ENCODE results near the gene TMPRSS9. TPM values are rescaled to one million over a fixed set of nuclear protein-coding genes. Genes with fewer than 3 reads are reported as not detected.

TMPRSS9 gene
- polyA plus RNA-seq, 1 experiment, result not detected

GRCh38 chr19:2325281-2326046 is 34.6 kb upstream of the TMPRSS9 start:
- CTCF ChIA-PET, result interaction anchor here (0.6 to 3.7 kb wide), 2 partner anchors 9 to 70 kb away, joined by 3 to 27 read pairs; no protein-coding TSS in a partner anchor
- peaks cover 14% of the 10 kb centered on the region for H3K36me3 ChIP-seq (ENCODE audit: control insufficient read depth, insufficient read depth, low read length)
- POLR2A ChIA-PET, result no interaction called here

DNA sequence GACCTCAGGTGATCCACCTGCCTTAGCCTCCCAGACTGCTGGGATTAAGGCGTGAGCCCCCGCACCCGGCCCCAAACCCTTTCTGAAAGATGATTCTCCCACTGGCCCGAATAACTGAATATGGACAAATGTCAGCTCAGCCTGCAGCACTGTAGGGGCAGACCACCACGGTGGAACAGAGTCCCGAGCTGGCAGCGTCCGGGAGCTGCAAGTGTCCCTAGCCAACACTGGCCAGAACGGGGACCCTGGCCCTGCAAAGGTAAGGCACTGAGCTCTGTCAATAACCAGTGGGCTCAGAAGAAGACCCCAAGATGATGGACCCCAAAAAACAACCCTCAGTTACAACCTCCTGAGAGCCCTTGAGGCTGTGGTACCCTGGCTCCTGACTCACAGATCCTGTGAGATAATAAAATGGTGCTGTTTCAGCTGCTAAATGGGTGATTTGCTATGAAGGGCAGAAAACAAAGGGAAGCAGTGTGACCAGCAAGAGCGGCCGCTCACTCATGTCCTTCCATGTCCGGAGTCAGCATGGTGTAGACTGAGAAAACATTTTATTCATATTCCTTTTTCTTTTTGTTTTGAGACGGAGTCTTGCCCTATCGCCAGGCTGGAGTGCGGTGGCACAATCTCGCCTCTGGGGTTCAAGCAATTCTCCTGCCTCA is 33.2 kb upstream of the TMPRSS9 start:
- ChIA-PET CTCF (interaction anchor here (1.2 to 3.7 kb wide), 3 partner anchors 10 to 52 kb away, joined by 3 to 27 read pairs (median 3); no protein-coding TSS in a partner anchor), POLR2A (no interaction called here)
- no peak for DNase-seq (ENCODE audit: low read depth)
- no peaks in the 10 kb centered on the region for H3K27me3 ChIP-seq (ENCODE audit: control insufficient read depth, insufficient read depth, low read length)
- peaks cover 14% of the 10 kb centered on the region for H3K36me3 ChIP-seq (ENCODE audit: control insufficient read depth, insufficient read depth, low read length)
- no peak overlapping the region for H3K4me3 ChIP-seq (ENCODE audit: low read depth, low read length)
- TF ChIP-seq, protein P1, sequence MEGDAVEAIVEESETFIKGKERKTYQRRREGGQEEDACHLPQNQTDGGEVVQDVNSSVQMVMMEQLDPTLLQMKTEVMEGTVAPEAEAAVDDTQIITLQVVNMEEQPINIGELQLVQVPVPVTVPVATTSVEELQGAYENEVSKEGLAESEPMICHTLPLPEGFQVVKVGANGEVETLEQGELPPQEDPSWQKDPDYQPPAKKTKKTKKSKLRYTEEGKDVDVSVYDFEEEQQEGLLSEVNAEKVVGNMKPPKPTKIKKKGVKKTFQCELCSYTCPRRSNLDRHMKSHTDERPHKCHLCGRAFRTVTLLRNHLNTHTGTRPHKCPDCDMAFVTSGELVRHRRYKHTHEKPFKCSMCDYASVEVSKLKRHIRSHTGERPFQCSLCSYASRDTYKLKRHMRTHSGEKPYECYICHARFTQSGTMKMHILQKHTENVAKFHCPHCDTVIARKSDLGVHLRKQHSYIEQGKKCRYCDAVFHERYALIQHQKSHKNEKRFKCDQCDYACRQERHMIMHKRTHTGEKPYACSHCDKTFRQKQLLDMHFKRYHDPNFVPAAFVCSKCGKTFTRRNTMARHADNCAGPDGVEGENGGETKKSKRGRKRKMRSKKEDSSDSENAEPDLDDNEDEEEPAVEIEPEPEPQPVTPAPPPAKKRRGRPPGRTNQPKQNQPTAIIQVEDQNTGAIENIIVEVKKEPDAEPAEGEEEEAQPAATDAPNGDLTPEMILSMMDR (IDR thresholded peaks at IDR 0.05; ENCODE audit: insufficient read depth, low read depth, low read length), result no peak

More at GRCh38 chr19:2325281-2326046, 34.6 kb upstream of the TMPRSS9 start:
- TF ChIP-seq, protein P1 (IDR thresholded peaks at IDR 0.05; ENCODE audit: insufficient read depth, low read depth, low read length), result no peak
- Histone ChIP-seq H3K27me3 (ENCODE audit: control insufficient read depth, insufficient read depth, low read length) (no peaks in the 10 kb centered on the region), H3K4me3 (ENCODE audit: low read depth, low read length) (no peak overlapping the region)
- DNase-seq (ENCODE audit: low read depth), result no peak

- CTCF ChIA-PET, result interaction anchor here (0.6 to 3.7 kb wide), 8 partner anchors 9 to 291 kb away, joined by 3 to 27 read pairs (median 3); no protein-coding TSS in a partner anchor
- TF ChIP-seq, protein P1 (IDR thresholded peaks at IDR 0.05; ENCODE audit: insufficient read depth, low read depth, low read length), result no peak
- POLR2A ChIA-PET, result interaction anchor here (0.6 to 0.7 kb wide), 2 partner anchors 12 to 291 kb away, joined by 3 to 4 read pairs; no protein-coding TSS in a partner anchor
These were observed 32.2 kb upstream of the TMPRSS9 start for GRCh38 chr19:2327773-2328400.

DNA sequence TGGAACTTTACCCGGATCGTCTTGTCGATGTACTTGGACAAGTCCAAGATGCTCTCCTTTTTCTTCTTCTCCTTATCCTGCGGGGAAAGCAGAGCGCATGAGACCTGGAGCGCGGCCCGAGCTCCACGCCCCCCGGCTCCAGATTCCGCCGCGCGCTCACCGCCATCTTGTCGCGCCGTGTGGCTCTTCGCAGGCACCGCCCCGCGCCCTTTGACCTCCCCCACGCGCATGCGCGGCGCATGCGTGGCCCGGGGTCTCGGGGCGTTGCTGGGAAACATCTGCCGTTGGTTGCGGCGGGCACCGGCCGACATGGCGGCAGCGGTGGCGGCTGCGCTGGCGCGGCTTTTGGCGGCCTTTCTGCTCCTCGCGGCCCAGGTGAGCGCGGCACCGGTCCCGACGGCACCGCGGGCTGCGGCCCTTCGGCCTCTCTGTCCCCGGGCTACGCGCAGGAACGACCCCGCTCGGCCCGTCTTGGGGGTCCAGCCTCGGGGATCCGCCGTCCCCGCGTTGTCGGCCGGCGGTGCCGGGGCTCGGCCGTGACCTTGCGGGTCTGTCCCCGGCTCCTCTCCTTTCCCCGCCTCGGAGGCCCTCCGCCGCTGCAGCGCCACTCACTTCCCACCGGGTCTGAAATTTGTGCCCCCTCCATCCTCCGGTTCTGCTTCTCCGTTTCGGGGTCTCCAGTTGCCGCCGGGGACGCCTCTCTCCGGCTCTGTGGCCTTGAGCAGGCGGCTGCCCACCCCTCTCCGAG is 31.5 kb upstream of the TMPRSS9 start, which contains the start of the genes LSM7 and SPPL2B:
LSM7 (minus strand) TSS at position 186 of the 748 bp plus-strand sequence; CDS start at position 166, 20 bp downstream.
SPPL2B (plus strand) TSS at position 284 of the 748 bp plus-strand sequence; CDS start at position 310, 26 bp downstream.
- POLR2A ChIA-PET, result interaction anchor here (0.6 kb wide), 1 partner anchor 12 kb away, joined by 3 read pairs; no protein-coding TSS in a partner anchor
- Histone ChIP-seq H3K36me3 (ENCODE audit: control insufficient read depth, insufficient read depth, low read length) (peaks cover 9% of the 10 kb centered on the region), H3K27me3 (ENCODE audit: control insufficient read depth, insufficient read depth, low read length) (no peaks in the 10 kb centered on the region), H3K4me3 (ENCODE audit: low read depth, low read length) (peak within 1 kb of the TSS; percentile 95)
- TF ChIP-seq, protein P1 (IDR thresholded peaks at IDR 0.05; ENCODE audit: insufficient read depth, low read depth, low read length), result no peak
- CTCF ChIA-PET, result interaction anchor here (0.7 to 3.7 kb wide), 6 partner anchors 9 to 259 kb away, joined by 3 to 27 read pairs (median 4); no protein-coding TSS in a partner anchor
- peak; percentile 38 for DNase-seq (ENCODE audit: low read depth)

More at GRCh38 chr19:2327773-2328400, 32.2 kb upstream of the TMPRSS9 start:
- DNase-seq (ENCODE audit: low read depth), result peak; percentile 45
- peaks cover 12% of the 10 kb centered on the region for H3K36me3 ChIP-seq (ENCODE audit: control insufficient read depth, insufficient read depth, low read length)
- H3K27me3 ChIP-seq (ENCODE audit: control insufficient read depth, insufficient read depth, low read length), result no peaks in the 10 kb centered on the region
- peak overlapping the region; percentile 95 for H3K4me3 ChIP-seq (ENCODE audit: low read depth, low read length)

Measured in BJ (cell line).